Cardiac fibroblast (primary cell): Measurements from ENCODE around the gene RNU5B-1.

ENCODE experiments used
- DNase-seq, 2 donors: peaks; one replicate each; pipeline versions ENCODE4 v3.0.0 to v3.0.0-alpha.2; 2010; ENCODE audit warnings: low read depth in 2 of 2
- H3K4me3 ChIP-seq, 2 donors: replicated peaks in 1 of 2; 1 replicate in 1 of 2; 2 replicates in 1 of 2; pipeline ENCODE4 v1.5.1; 2011; ENCODE audit warnings: low read depth in 2 of 2, low read length in 2 of 2, mild to moderate bottlenecking in 2 of 2, moderate library complexity in 1 of 2
- TF ChIP-seq, protein P1 (sequence below): IDR thresholded peaks from one replicate; pipeline ENCODE4 v1.5.1; 2011; ENCODE audit warnings: low read depth, mild to moderate bottlenecking, low read length, inconsistent platforms

The RNU5B-1 gene

DNA sequence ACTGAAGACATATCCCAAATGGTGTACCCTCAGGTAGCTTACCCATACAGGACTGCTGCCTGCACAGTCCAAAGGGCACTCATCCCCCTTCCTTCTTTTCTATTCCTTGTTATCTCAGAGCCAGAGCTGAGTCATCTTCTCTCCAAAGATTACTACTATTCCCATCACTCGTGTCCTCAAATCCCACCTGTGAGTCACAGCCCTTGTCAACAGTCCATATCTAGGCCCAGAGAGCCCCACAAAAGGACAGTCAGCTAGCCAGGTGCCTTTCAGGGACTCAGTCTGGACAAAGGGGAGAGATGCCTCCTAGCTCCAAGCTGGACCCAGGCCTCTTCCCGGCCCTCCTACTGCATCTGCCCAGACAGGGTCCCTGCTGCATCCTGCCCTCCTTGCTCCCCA lies 28.8 kb upstream of the RNU5B-1 start:
- TF ChIP-seq, protein P1, sequence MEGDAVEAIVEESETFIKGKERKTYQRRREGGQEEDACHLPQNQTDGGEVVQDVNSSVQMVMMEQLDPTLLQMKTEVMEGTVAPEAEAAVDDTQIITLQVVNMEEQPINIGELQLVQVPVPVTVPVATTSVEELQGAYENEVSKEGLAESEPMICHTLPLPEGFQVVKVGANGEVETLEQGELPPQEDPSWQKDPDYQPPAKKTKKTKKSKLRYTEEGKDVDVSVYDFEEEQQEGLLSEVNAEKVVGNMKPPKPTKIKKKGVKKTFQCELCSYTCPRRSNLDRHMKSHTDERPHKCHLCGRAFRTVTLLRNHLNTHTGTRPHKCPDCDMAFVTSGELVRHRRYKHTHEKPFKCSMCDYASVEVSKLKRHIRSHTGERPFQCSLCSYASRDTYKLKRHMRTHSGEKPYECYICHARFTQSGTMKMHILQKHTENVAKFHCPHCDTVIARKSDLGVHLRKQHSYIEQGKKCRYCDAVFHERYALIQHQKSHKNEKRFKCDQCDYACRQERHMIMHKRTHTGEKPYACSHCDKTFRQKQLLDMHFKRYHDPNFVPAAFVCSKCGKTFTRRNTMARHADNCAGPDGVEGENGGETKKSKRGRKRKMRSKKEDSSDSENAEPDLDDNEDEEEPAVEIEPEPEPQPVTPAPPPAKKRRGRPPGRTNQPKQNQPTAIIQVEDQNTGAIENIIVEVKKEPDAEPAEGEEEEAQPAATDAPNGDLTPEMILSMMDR: no peak
- DNase-seq: peak in 1 of 2 donors; percentile 6
- H3K4me3 ChIP-seq: no peak overlapping the region

DNA sequence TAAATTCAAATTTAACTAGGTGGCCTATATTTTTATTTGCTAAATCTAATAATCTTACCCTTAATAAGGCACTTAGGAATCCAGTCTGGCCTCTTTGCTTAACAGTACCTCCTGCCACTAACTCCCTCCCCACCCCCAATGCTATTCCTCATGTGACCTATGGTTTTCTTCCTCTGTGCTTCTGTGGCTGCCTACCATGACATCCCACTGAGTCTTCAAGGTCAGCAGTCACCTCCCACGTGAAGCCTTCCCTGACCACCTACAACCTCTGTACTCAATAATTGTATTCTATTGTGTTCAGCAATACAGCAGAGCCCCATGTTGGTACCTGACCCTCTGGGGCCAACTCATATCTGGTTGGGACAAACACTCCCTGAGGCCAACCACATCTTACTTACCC lies 27.5 kb upstream of the RNU5B-1 start:
- no peak for DNase-seq
- TF ChIP-seq, protein P1: no peak
- H3K4me3 ChIP-seq: no peak overlapping the region

DNA sequence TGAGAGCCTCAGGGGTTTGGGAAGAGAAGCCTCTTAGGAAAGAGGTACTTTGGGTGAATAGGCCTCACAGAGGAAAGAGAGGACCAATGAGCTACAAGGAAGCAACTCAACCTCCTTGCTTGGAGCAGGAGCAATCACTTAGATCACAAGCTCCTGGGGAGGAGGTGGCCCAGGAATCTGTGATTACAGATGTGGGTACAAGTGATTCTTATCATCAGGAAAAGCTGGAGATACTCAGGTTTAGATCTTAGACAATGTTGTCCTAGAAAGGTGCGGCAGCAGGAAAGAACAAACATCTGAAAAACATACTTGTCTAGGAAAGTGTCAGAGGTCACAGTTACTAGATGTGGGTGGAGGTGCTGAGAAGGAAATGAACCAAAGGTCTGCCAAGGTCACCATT lies 26.0 kb upstream of the RNU5B-1 start:
- no peak overlapping the region for H3K4me3 ChIP-seq
- TF ChIP-seq, protein P1: no peak
- DNase-seq: no peak

DNA sequence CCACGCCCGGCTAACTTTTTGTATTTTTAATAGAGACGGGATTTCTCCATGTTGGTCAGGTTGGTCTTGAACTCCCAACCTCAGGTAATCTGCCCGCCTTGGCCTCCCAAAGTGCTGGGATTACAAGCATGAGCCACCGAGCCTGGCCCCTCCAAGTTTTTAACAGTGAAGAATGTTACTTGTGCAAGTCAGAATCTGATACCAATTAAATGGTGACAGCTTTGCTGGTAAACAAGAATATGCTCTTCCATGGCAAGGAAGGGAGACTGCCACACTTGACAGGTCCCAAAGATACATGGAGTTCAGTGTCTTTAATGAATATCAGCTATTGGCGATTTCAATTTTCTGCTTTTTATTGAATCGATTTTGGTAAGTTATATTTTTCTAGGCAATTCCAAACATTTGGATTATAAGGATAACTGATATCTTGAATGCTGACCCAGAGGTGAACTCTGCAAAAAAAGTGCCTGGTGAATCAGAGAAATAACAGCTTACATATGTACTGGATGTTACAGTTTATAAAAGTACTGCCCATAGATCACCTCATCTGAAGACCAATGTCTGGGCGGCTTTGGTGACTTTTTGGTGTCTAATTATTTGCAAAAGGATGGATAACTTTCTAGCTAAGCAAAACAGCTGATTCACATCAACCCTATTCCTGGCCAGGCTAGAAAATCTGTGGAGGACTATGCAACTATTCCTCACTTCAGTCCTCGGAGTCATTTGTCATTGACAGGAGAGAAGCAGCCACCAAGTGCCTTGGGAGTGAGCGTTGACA lies 19.0 kb upstream of the RNU5B-1 start:
- TF ChIP-seq, protein P1: no peak
- DNase-seq: peak in 1 of 2 donors; percentile 16
- H3K4me3 ChIP-seq: peak overlapping the region; percentile 65 to 66

DNA sequence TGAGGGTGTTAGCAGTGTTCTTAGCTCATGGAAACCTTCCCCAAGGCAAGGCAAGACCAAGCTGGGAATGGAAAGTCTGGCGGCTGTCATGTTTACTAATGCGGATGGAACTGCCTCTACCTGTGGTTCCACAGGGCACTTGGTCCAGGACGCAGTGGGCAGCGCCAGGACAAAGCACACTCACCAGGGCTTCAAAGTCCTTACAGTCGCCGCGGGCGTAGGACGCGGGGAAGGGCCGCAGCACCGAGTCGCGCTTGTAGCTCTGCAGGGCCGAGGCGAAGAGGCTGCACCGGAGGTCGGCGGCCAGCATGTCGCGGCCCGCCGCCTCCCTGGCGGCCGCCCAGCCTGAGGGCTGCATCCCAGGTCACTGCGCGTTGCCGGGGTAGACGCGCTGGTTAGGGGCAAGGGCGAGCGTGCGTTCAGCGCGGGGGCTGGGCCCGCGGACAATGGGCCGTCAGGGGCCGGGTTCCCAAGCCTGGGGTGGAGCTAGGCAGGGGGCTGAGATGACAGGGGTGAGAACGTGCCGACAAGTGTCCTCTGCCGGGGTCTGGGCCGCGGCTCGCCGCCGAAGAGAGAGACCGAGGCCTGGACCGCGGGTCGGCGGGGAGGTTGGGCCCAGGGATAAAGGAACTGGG lies 18.3 kb upstream of the RNU5B-1 start:
- peak; percentile 21 to 29 for DNase-seq
- H3K4me3 ChIP-seq: peak overlapping the region; percentile 65 to 66

DNA sequence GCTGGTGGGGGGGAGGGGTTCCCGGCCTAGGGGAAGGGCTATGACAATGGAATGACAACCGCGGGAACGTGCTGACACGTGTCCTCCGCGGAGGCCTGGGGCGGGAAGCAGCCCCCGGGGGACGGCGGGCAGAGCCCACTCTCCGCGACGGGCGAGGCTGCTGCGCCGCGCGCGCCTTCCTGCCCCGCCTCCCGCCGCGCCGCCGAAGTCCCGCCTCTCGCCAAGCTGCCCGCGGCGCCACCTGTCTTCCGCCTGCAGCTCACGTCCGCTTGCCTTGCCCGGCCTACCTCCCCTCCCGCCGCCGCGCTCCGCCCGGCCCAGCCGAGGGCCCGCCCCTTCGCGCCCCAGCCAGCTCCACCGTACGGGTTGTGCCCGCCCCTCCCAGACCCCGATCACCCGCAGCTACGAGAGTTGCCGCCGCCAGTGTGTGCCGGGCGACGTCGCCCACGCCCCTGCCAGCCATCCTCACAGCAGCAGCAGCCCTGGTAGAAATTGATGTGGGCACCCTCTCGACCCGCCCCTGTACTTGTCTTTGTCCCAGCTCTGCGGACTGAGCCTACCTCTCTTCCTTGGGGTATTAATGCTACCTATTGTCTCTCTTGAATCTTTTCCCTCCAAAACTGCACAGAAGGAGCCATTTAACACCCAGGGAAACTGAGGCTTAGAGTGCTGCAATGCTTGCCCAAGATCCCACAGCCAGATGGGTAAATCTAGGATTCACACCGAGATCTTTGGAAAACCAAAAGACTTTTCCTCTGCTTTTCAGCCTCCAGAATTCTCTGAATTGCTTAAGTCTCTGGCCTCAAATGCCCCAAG lies 17.6 kb upstream of the RNU5B-1 start, which contains the start of gene PARP16:
PARP16 (minus strand) TSS at position 180 of the 816 bp plus-strand sequence. CDS start 457 bp downstream, outside the sequence.
- peak; percentile 77 to 86 for DNase-seq
- H3K4me3 ChIP-seq: peak within 1 kb of the TSS; percentile 65 to 66
- TF ChIP-seq, protein P1: no peak

More for the DNA sequence above, 18.3 kb upstream of the RNU5B-1 start:
- TF ChIP-seq, protein P1: no peak
